Fibroblast of pulmonary artery (primary cell): ENCODE measurements around the gene SMTN.
A peak's percentile ranks its signal among the peaks of the same experiment; 100 is the strongest.

Source experiments
- DNase-seq: peaks from one replicate; pipeline ENCODE4 v3.0.0-alpha.2; 2010; ENCODE audit warnings: low read depth
- H3K4me3 ChIP-seq: replicated peaks from 2 replicates; pipeline ENCODE4 v1.5.1; 2011; ENCODE audit warnings: low read depth, mild to moderate bottlenecking, control low read depth, low read length, moderate library complexity
- CTCF ChIP-seq: IDR thresholded peaks from 2 replicates; pipeline ENCODE4 v1.5.1; 2011; ENCODE audit warnings: mild to moderate bottlenecking, control low read depth, low read length, inconsistent platforms; ENCODE audit errors: missing control alignments

SMTN gene

DNA sequence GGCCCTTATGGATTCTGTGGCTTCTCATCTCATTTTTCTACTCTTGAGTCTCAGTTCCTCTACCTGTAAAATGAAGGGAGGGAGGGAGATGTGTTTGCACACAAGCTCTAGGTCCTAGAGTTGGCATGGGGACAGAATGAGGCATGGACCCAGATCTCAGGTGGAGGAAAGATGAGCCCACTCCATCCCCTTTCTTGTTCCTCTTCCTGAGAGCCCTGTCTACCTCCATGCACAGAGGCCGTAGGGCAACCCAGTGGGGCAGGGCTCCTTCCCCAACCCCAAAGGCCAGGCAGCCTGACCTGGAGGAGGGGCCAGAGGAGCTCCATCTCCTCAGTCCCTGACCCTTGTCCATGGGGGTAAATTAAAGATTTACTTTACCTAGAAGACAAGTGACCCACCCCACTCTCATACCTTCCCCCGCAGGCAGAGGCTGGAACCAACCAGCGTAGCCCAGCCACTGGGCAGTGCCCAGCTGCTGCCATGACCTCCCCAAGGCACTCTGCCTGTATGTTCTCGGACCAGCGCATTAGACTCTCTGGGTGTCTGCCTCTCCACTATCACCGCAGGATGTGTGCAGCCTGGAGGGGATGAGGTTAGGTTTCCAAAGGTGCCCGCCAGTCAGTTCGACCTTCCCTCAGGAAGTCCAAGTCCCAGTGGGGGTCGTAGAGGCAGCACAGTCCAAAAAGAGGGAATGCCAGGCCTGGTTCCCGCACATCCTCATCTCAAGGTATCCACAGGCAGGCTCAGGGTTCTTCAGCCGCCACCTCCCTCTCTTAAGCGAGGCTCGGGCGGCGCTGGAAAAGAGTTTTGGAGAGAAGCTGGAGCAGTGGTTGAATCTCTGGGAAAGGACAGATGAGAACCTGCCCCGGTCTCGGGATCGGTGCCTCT lies 3.0 kb downstream of the SMTN start:
- no peak for TF ChIP-seq CTCF
- peak overlapping the region; percentile 73 for H3K4me3 ChIP-seq
- no peak for DNase-seq

DNA sequence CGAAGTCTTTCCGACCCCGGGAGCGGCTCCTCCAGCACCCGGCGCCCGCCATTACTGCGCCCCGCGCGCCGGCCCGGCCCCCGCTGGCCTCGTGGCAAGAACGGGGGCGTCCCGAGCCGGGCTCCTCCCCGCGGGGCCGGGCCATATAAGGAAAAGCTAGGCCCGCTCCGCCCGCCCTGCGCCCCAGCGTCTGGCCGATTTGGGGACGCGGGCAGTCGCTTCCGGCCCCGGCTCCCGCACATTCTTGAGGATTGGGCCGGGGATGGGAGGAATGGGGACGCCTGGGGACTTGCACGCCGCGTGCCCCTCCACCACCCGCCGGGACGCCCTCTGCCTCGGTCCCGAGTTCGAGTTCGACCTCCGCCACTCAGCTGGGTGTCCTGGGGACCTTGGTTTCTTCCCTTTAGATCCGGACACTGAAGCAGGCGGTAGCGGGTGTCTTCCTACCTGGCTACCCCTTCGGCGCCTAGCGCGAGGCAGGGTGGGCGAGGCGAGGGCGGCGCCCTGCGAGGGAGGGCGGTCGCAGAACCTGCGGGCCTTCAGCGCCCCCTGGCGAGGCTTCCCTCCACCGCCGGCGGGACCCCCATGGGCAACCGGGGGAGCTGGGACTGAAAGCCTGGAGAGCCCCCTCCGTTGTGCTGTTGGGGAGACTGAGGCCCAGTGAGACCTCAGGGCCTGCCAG lies 3.8 kb downstream of the SMTN start:
- peak; percentile 84 for DNase-seq
- TF ChIP-seq CTCF = peak; percentile 62
- peak overlapping the region; percentile 73 for H3K4me3 ChIP-seq

- peak overlapping the region; percentile 73 for H3K4me3 ChIP-seq
- DNase-seq = peak; percentile 59
- TF ChIP-seq CTCF = no peak
These were observed 4.3 kb downstream of the SMTN start for GRCh38 chr22:31085493-31085824.

DNA sequence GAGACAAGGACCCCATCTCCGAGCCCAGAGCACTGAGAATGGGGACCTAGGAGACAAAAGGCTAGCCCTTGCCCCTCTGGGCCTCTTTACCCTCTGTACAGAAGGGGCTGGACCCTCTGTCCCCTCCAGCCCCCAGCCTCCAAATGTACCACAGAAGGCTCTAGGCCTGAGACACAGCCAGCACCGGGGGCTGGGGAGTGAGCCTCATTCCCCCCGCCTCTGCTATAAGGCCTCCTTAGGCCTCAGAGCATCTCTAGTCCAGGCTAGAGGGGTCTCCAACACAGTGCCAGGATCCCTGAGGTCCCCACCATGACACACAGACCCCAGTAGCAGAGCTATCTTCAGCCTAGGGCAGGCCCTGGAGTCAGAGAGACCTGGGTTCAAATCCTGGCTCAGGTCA lies 4.8 kb downstream of the SMTN start:
- H3K4me3 ChIP-seq = no peak overlapping the region
- no peak for TF ChIP-seq CTCF
- DNase-seq = no peak

DNA sequence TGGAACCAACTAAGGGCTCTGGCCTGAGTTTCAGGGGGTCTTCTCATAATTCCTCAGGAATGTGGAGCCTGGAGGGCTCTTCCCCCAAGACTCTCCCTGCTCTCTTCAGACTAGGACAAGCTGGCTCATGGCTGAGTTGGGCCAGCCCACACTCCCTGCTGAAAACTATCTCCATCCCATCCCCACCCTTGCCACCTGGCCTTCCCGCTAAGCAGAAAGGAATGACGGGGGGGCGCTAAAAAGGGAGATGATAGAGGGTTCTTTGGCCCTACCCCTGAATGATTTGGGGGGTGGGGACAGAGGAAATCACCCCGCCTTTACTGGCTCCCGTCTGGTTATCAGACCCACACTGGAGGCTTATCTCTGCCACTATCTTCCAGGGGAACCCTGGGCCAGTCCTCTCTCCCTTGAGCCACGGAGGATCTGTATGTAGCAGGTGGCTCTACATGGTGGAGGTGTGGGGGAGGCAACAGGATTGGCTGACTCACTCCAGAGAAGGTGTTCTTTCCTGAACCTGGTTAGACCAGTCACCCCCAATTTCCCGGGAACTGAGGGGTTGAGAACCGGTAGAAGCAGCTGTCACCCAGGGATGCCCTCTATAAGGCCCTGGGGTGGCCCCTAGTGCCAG lies 5.7 kb downstream of the SMTN start:
- TF ChIP-seq CTCF = no peak
- no peak overlapping the region for H3K4me3 ChIP-seq
- DNase-seq = no peak

GRCh38 chr22:31087744-31088215 lies 6.7 kb downstream of the SMTN start:
- no peak for TF ChIP-seq CTCF
- no peak for DNase-seq
- H3K4me3 ChIP-seq = no peak overlapping the region
